Omental fat pad (tissue), 4 donors: ENCODE results near the gene NEU4. TPM values are rescaled to one million over a fixed set of nuclear protein-coding genes. Genes with fewer than 3 reads are reported as not detected.

Experiments used
- ATAC-seq: fragments of 150-250 bp; one replicate; pipeline ENCODE4 v1.9.1; 2016; ENCODE audit warnings: mild to moderate bottlenecking, moderate library complexity; ENCODE audit not compliant: low FRiP score
- DNase-seq: peaks from one replicate; pipeline ENCODE4 v3.0.0-alpha.2; 2019; ENCODE audit warnings: low spot score
- total RNA-seq, 4 donors: library from RNA; depleted of rRNA; stranded (reverse); fragments of >200 nt; gene quantifications; one replicate each; pipeline ENCODE4 v1.1.0, GENCODE V29; 2016
- TF ChIP-seq, protein P1 (sequence below), 3 donors: fragments of 450-650 bp; IDR thresholded peaks; one replicate each; pipeline ENCODE4 v1.5.1; 2016 to 2017; ENCODE audit warnings: antibody characterized with exemption in 3 of 3, mild to moderate bottlenecking in 3 of 3, moderate library complexity in 2 of 3

Gene NEU4
- total RNA-seq, 4 donors from 2014 or later = 0.79 to 4.4 (median 2.5) TPM

DNA sequence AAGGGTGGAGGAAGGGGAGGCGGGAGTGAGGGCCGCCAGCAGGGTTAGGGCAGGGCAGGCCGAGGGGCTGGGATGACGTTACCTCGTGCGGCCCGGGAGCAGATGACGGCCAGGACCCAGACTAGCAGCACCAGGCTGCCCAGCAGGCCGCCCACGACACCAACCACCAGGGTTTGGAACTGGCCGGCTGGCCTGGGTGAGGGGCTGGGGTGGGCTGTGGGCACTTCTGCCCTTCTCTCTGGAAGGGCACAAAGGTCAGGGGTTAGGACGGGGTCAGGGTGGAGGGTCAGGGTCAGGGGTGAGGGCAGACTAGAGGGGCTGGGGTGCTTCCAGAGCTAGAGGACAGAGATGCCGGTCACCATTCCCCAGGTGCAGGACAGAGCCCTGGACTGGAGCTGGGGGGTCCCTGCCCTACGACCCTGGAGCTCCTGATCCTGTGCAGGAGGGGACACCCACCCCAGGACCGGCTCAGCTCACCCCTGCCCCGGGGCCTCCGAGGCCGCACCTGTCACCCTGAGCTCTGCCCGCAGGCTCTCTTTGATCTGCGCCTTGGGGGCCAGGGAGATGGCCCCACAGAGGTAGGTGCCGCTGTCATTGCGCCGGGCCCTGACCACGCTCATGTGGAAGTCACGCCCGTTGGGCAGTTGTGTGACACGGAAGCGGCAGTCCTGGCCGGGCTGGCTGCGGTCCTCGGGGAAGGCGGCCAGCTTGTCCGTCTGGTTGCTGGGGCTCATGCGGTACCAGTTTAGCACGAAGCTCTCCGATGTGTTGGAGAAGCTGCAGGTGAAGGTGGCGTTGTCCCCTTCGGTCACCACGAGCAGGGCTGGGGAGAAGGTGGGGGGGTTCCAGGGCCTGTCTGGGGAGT, 43.4 kb downstream of the NEU4 start:
- DNase-seq (no peak), ATAC-seq (no peak)
- TF ChIP-seq, protein P1, sequence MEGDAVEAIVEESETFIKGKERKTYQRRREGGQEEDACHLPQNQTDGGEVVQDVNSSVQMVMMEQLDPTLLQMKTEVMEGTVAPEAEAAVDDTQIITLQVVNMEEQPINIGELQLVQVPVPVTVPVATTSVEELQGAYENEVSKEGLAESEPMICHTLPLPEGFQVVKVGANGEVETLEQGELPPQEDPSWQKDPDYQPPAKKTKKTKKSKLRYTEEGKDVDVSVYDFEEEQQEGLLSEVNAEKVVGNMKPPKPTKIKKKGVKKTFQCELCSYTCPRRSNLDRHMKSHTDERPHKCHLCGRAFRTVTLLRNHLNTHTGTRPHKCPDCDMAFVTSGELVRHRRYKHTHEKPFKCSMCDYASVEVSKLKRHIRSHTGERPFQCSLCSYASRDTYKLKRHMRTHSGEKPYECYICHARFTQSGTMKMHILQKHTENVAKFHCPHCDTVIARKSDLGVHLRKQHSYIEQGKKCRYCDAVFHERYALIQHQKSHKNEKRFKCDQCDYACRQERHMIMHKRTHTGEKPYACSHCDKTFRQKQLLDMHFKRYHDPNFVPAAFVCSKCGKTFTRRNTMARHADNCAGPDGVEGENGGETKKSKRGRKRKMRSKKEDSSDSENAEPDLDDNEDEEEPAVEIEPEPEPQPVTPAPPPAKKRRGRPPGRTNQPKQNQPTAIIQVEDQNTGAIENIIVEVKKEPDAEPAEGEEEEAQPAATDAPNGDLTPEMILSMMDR (IDR thresholded peaks at IDR 0.05) = no peak

DNA sequence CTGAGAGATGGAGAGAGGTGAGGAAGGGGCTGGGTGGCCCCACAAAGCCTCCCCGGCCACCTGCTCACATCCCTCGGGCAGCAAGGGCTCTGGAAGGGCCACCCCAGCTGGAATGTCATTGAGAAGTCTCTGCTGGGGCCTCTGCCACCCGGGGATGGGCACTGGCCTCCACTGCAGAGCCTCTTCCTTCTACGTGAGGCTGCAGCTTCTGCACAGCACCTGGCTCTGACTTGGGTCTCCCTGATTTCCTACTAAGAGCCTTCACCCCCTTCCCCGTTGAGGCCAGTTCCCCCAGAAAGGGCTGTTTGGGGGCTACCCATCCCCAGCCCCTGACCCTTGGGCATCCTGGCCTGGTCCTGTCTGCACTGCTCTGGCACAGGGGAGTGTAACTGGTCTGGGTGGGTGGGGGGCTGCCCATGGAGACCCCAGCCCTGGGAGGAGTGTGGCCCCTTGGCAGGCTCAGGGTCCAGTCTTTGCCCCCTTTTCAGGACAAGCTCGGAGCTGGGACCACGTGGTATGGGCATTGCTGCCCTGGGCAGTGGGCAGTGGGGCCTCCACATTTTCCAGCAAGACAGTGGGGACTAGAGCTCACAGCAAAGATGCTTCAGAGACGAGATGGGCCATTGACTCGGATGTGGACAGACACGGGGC, 44.1 kb downstream of the NEU4 start:
- ATAC-seq (no peak), DNase-seq (no peak)
- TF ChIP-seq, protein P1 (IDR thresholded peaks at IDR 0.05) = no peak

DNA sequence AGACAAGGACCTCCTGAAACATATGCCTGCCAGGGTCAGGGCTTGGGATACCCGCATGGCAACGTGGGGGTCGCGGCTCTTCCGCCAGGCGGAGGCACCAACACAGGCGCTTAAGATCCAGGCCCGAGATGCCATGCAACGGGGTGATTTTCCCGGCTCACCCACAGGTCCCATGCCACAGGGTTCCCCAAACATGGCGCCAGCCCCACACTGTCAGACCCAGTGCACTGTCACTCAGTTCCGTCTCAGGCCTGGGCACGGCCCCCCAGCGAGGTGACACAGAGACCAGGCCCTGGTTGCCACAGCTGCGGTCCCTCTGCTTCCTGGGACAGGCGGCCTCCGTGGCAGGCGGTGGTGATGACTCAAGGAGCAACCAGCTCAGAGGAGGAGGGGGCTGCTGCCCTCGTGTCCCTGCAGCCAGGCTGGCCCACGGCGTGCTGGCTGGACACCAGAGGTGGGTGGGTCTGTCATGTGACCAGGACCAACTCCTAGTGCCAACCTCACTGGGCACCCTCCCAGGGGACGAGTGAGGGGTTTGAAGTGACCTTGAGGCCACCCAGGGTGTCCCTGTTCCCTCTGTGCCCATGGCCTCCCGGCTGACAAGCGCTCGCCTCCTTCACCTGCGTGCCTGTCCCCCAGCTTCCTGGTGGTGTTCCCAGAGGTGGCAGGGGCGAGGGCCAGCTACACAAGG, 44.8 kb downstream of the NEU4 start:
- DNase-seq = no peak
- TF ChIP-seq, protein P1 (IDR thresholded peaks at IDR 0.05) = no peak
- ATAC-seq = no peak

DNA sequence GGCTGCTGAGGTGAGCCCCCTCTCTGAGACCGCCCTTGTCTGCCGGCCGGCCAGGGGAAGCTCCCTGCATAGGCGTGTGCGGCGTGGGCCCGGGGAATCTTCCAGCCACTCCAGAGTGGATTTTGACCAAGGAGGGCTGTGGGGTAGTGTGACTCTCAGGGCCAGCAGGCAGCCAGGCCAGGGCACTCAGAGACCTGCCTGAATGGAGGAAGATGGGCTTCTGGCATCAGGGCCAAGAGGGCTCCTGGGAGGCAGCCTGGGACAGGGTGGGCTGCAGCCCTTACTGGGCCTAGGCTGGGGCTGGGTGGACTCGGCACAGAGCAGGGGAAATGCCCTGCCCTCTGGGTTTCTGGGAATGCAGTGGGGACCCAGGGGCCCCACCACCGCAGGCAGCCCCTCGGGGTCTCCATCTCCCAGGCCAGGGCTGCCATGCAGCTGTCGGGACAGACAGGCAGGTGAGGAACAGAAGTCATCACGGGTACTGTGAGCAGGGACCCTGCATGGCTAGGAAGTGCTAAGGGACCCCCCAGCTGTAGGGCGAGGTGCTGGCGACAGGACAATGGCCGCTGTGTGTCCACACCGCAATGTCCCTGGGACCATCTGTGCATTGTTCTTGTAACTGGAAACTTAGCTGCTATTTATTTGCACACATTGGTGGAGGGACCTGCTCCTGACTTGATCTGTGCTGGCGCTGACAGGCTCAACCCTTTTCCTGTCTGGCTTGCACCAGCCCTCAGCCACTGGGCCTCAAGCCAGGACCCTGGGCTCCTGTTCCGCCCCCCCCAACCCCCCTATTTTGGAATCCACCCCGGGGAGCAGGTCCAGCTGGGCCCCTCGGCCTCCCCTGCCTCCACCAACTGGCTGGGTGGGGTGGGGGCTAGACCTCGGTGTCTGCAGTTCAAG, 45.6 kb downstream of the NEU4 start:
- DNase-seq = no peak
- ATAC-seq = no peak
- TF ChIP-seq, protein P1 (IDR thresholded peaks at IDR 0.05) = no peak

DNA sequence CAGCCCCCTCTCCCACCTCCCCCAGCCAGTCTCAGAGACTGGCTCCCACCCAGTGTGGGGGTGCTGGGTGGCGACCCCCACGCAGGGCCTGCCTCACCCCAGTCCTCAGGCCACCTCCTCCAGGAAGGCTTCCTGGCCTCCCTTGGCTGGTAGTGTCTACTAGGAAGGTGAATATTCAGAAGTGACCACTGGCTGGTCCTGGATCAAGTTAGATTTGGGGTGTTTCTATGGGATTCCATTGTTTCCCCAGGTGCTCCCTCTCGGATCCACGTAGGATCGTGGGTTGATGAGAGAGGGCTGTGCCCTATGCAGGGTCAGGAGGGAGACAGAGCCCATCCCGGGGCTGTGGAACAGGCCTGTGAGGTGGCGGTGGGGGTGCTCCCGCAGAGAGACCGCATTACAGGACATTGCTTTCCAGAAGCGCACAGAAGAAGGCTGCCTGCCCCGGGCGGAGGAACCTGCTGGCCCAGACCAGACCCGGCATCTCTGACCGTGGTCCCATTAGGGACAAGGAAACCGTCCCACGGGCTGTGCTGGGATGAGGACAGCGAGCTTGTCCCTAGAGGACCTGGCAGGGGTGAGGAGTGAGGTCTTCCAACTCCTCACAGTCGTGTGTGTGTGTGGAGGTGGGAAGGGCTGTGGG, 46.4 kb downstream of the NEU4 start:
- DNase-seq (no peak), ATAC-seq (no peak)
- TF ChIP-seq, protein P1 (IDR thresholded peaks at IDR 0.05) = no peak

DNA sequence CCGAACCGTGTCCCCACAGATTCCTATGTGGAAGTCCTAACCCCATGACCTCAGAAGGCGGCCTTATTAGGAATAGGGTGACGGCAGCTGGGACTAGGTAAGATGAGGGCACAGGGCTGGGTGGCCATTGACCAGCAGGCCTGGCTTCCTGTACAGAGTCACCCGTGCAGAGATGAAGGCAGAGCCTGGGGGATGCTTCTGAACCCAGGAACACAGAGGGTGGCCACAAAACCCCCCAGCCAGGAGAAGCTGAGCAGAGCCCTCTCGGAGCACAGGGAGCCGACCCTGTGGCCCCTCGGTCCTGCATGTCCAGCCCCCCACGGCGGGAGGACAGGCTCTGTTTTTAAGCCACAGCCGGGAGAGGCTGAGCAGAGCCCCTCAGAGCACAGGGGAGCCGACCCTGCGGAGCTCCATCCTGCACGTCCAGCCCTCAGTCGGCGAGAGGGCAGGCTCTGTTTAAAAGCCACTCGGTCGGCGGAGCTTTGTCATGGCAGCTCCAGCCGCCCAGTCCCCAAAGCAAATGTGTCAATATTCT, 47.0 kb downstream of the NEU4 start:
- no peak for DNase-seq
- TF ChIP-seq, protein P1 (IDR thresholded peaks at IDR 0.05) = no peak
- no peak for ATAC-seq
